Astrocyte (in vitro differentiated cells and primary cell): ENCODE results near the gene GCNT1.

Experiments
- EZH2 ChIP-seq: IDR thresholded peaks from 2 replicates; pipeline ENCODE4 v1.6.1; 2012; ENCODE audit warnings: mild to moderate bottlenecking, low read length, inconsistent platforms; ENCODE audit not compliant: insufficient read depth
- TF ChIP-seq, protein P1 (sequence below): IDR thresholded peaks from 2 replicates; pipeline ENCODE4 v1.5.1; 2011; ENCODE audit warnings: low read depth, mild to moderate bottlenecking, inconsistent platforms, low read length, moderate library complexity; ENCODE audit not compliant: insufficient read depth

DNA sequence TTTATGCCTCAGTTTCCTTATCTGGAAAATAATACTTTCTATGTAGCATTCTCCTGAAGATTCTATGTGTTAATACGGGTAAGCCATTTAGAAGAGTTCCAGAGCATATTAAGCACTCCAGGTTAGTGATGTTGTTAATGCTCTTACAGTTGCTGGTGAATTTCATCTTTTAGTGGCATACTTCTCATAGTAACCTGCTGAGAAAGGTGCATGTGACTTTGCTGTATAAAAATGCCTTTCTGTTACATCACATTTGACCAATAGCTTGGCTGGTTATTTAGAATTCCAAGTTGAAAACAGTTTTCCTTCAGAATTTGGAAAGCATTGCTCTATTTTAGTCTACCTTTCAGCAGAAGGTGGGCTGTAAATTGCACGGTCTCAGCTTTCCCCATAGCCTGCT lies 27.2 kb downstream of the GCNT1 start:
- TF ChIP-seq, protein P1, sequence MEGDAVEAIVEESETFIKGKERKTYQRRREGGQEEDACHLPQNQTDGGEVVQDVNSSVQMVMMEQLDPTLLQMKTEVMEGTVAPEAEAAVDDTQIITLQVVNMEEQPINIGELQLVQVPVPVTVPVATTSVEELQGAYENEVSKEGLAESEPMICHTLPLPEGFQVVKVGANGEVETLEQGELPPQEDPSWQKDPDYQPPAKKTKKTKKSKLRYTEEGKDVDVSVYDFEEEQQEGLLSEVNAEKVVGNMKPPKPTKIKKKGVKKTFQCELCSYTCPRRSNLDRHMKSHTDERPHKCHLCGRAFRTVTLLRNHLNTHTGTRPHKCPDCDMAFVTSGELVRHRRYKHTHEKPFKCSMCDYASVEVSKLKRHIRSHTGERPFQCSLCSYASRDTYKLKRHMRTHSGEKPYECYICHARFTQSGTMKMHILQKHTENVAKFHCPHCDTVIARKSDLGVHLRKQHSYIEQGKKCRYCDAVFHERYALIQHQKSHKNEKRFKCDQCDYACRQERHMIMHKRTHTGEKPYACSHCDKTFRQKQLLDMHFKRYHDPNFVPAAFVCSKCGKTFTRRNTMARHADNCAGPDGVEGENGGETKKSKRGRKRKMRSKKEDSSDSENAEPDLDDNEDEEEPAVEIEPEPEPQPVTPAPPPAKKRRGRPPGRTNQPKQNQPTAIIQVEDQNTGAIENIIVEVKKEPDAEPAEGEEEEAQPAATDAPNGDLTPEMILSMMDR = no peak
- TF ChIP-seq EZH2 = no peak
